K562 (cell line): Measurements from ENCODE around the gene ZSCAN29. TPM values are rescaled to one million over a fixed set of nuclear protein-coding genes. Genes with fewer than 3 reads are reported as not detected.

Experiments used
- C11orf30 ChIP-seq: fragments of 450-650 bp; IDR thresholded peaks from 2 replicates; pipeline ENCODE4 v1.6.1; 2016; ENCODE audit warnings: low read depth, mild to moderate bottlenecking
- CEBPZ ChIP-seq: fragments of 150-350 bp; IDR thresholded peaks from 2 replicates; pipeline ENCODE4 v1.6.1; 2014; ENCODE audit warnings: low read depth, mild to moderate bottlenecking, low read length, borderline replicate concordance
- DACH1 ChIP-seq: fragments of 450-650 bp; IDR thresholded peaks from 2 replicates; pipeline ENCODE4 v1.6.1; 2018; ENCODE audit not compliant: partially characterized antibody
- HDAC1 ChIP-seq, 2 experiments: fragments of 450-650 bp; IDR thresholded peaks; 2 replicates each; pipeline ENCODE4 v1.6.1; 2016 to 2017; ENCODE audit warnings: inconsistent platforms in 1 of 2, mild to moderate bottlenecking in 1 of 2, moderate library complexity in 1 of 2
- HNRNPLL ChIP-seq: fragments of 200-400 bp; formaldehyde crosslinking; IDR thresholded peaks from 2 replicates; pipeline ENCODE4 v1.6.1; 2017; ENCODE audit warnings: low read length, low read depth, mild to moderate bottlenecking; ENCODE audit not compliant: poor library complexity, severe bottlenecking
- TRIM25 ChIP-seq: fragments of 450-650 bp; IDR thresholded peaks from 2 replicates; pipeline ENCODE4 v1.7.0; 2016; ENCODE audit warnings: borderline replicate concordance
- polyA plus RNA-seq, 8 experiments: library from polyadenylated mRNA; depleted of rRNA in 4 of 8; stranded (reverse) in 5 of 8; unstranded in 3 of 8; fragments of >200 nt; fragmentation: Nextera tagmentation in 2 of 8; fragmentation: Illumina TruSeq in 1 of 8; extraction: Ambion mirVana in 2 of 8; extraction: Trizol in 1 of 8; gene quantifications; 2 replicates each; pipeline versions ENCODE4 v1.2.1 to v1.2.3, GENCODE V29; 2011 to 2014; ENCODE audit warnings: inconsistent platforms in 1 of 8, missing spikeins in 1 of 8
- total RNA-seq, 7 experiments: library from RNA; depleted of rRNA in 6 of 7; stranded (reverse); fragments of >200 nt in 6 of 7; fragmentation: Illumina TruSeq in 2 of 7; extraction: Trizol in 2 of 7; gene quantifications; 2 replicates each; pipeline versions ENCODE4 v1.2.1 to v1.2.3, GENCODE V29; 2011 to 2021; ENCODE audit warnings: low replicate concordance in 1 of 7

ZSCAN29 gene
- total and polyA plus RNA-seq, 9 of the 15 experiments (the other 6 are each of a cell fraction or from before 2014, with no cell fraction given): 2.5 to 28.6 (median 19.7) TPM

GRCh38 chr15:43402255-43402654, 31.4 kb upstream of the ZSCAN29 start (continued):
- no peak for TF ChIP-seq CEBPZ
- no peak for TF ChIP-seq DACH1
- no peak for TF ChIP-seq HDAC1 (IDR thresholded peaks at IDR 0.05)
- no peak for TF ChIP-seq TRIM25
- peak; percentile 61; the same call in 1 of the 2 replicates for TF ChIP-seq C11orf30
- no peak for TF ChIP-seq HNRNPLL
